ENCODE results near the gene BTBD6.

DNA sequence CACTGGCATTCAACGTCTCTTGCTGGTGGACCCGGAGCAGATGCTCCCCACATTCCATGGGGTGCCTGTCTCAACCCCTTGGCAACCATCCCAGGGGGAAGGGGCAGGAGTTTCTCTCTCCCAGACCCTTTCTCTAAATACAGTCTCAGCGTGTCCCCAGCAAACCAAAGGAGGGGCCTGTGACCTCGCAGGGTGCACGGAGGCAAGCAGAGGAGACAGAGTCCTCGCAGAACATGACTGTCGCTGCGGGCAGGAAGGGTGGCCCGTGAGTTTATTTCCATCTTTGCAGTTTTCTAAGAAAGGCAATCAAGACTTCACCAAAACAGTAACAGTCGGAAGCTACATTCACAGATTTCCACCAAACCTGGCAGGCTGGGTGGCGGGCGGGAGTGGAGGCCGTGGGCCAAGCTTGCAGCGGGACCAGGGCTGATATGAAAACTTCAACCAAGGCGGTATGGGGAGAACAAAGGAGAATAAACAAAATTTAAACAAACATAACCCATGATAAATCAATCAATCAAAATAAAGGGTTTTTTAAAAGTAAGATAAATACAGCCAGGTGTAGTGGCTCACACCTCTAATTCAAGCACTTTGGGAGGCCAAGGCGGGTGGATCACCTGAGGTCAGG lies 33.9 kb downstream of the BTBD6 start:
- TF ChIP-seq, protein P1, sequence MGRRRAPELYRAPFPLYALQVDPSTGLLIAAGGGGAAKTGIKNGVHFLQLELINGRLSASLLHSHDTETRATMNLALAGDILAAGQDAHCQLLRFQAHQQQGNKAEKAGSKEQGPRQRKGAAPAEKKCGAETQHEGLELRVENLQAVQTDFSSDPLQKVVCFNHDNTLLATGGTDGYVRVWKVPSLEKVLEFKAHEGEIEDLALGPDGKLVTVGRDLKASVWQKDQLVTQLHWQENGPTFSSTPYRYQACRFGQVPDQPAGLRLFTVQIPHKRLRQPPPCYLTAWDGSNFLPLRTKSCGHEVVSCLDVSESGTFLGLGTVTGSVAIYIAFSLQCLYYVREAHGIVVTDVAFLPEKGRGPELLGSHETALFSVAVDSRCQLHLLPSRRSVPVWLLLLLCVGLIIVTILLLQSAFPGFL (CRISPR knock-in tag; IDR thresholded peaks at IDR 0.05; ENCODE audit: borderline replicate concordance) = no peak
- TF ChIP-seq, protein P2, sequence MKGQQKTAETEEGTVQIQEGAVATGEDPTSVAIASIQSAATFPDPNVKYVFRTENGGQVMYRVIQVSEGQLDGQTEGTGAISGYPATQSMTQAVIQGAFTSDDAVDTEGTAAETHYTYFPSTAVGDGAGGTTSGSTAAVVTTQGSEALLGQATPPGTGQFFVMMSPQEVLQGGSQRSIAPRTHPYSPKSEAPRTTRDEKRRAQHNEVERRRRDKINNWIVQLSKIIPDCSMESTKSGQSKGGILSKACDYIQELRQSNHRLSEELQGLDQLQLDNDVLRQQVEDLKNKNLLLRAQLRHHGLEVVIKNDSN (CRISPR knock-in tag; IDR thresholded peaks at IDR 0.05) = no peak
- TF ChIP-seq, protein P3, sequence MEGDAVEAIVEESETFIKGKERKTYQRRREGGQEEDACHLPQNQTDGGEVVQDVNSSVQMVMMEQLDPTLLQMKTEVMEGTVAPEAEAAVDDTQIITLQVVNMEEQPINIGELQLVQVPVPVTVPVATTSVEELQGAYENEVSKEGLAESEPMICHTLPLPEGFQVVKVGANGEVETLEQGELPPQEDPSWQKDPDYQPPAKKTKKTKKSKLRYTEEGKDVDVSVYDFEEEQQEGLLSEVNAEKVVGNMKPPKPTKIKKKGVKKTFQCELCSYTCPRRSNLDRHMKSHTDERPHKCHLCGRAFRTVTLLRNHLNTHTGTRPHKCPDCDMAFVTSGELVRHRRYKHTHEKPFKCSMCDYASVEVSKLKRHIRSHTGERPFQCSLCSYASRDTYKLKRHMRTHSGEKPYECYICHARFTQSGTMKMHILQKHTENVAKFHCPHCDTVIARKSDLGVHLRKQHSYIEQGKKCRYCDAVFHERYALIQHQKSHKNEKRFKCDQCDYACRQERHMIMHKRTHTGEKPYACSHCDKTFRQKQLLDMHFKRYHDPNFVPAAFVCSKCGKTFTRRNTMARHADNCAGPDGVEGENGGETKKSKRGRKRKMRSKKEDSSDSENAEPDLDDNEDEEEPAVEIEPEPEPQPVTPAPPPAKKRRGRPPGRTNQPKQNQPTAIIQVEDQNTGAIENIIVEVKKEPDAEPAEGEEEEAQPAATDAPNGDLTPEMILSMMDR (IDR thresholded peaks at IDR 0.05) = no peak
- TF ChIP-seq TEAD4 (CRISPR knock-in tag; IDR thresholded peaks at IDR 0.05) (no peak), NR3C1 (CRISPR knock-in tag; conservative IDR thresholded peaks at IDR 0.05; ENCODE audit: low read depth) (no peak), ETV6 (CRISPR knock-in tag; IDR thresholded peaks at IDR 0.05) (no peak), CREM (CRISPR knock-in tag; IDR thresholded peaks at IDR 0.05) (no peak), JUN (CRISPR knock-in tag; IDR thresholded peaks at IDR 0.05) (no peak), NR2C2 (CRISPR knock-in tag; IDR thresholded peaks at IDR 0.05) (no peak)
- TF ChIP-seq, protein P4, sequence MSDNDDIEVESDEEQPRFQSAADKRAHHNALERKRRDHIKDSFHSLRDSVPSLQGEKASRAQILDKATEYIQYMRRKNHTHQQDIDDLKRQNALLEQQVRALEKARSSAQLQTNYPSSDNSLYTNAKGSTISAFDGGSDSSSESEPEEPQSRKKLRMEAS (CRISPR knock-in tag; IDR thresholded peaks at IDR 0.05) = no peak
- TF ChIP-seq, protein P5, sequence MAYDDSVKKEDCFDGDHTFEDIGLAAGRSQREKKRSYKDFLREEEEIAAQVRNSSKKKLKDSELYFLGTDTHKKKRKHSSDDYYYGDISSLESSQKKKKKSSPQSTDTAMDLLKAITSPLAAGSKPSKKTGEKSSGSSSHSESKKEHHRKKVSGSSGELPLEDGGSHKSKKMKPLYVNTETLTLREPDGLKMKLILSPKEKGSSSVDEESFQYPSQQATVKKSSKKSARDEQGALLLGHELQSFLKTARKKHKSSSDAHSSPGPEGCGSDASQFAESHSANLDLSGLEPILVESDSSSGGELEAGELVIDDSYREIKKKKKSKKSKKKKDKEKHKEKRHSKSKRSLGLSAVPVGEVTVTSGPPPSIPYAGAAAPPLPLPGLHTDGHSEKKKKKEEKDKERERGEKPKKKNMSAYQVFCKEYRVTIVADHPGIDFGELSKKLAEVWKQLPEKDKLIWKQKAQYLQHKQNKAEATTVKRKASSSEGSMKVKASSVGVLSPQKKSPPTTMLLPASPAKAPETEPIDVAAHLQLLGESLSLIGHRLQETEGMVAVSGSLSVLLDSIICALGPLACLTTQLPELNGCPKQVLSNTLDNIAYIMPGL (CRISPR knock-in tag; IDR thresholded peaks at IDR 0.05) = no peak
- TF ChIP-seq, protein P6, sequence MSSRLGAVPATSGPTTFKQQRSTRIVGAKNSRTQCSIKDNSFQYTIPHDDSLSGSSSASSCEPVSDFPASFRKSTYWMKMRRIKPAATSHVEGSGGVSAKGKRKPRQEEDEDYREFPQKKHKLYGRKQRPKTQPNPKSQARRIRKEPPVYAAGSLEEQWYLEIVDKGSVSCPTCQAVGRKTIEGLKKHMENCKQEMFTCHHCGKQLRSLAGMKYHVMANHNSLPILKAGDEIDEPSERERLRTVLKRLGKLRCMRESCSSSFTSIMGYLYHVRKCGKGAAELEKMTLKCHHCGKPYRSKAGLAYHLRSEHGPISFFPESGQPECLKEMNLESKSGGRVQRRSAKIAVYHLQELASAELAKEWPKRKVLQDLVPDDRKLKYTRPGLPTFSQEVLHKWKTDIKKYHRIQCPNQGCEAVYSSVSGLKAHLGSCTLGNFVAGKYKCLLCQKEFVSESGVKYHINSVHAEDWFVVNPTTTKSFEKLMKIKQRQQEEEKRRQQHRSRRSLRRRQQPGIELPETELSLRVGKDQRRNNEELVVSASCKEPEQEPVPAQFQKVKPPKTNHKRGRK (CRISPR knock-in tag; IDR thresholded peaks at IDR 0.05; ENCODE audit: borderline replicate concordance) = no peak
- TF ChIP-seq, protein P7, sequence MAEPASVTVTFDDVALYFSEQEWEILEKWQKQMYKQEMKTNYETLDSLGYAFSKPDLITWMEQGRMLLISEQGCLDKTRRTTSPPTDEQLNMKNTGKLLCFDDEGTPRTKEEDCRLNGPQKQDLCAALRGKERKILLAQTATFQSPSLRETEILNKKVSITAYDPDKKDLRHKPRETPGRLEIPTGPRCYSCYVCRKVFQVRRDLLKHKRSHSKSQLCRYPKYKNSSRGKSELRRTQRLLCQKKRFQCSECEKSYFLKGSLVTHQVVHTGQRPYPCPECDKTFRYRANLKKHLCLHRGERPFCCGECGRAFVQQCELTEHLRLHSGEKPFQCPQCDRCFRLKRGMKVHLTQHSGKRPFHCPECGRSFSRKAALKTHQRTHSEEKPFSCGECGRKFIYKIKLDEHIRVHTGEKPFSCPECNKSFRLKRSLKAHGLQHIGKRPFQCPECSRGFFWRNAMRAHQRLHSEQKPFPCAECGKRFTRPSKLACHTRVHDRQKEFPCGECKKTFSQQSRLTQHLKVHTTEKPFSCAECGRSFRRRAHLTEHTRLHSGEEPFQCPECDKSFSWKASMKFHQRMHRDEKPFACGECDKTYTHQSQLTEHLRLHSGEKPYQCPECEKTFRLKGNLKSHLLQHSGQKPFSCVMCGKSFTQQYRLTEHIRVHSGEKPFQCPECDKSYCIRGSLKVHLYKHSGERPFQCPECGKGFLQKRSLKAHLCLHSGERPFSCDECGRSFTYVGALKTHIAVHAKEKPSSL (CRISPR knock-in tag; conservative IDR thresholded peaks at IDR 0.05) = no peak
- TF ChIP-seq, protein P8, sequence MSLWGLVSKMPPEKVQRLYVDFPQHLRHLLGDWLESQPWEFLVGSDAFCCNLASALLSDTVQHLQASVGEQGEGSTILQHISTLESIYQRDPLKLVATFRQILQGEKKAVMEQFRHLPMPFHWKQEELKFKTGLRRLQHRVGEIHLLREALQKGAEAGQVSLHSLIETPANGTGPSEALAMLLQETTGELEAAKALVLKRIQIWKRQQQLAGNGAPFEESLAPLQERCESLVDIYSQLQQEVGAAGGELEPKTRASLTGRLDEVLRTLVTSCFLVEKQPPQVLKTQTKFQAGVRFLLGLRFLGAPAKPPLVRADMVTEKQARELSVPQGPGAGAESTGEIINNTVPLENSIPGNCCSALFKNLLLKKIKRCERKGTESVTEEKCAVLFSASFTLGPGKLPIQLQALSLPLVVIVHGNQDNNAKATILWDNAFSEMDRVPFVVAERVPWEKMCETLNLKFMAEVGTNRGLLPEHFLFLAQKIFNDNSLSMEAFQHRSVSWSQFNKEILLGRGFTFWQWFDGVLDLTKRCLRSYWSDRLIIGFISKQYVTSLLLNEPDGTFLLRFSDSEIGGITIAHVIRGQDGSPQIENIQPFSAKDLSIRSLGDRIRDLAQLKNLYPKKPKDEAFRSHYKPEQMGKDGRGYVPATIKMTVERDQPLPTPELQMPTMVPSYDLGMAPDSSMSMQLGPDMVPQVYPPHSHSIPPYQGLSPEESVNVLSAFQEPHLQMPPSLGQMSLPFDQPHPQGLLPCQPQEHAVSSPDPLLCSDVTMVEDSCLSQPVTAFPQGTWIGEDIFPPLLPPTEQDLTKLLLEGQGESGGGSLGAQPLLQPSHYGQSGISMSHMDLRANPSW (CRISPR knock-in tag; conservative IDR thresholded peaks at IDR 0.05; ENCODE audit: low read depth) = no peak
